HG02970 (cell line): ENCODE data around the gene ASCC1.
"Not testable (repeated sequence)": the region's sequence is repeated elsewhere in the genome, so short reads cannot be mapped to it uniquely, and the experiment has no call there.

Experiments used
- ATAC-seq: cut with Tn5 transposase; IDR thresholded peaks from one replicate; pipeline ENCODE4 v1.9.1; 2021; ENCODE audit warnings: mild to moderate bottlenecking, moderate library complexity, moderate number of reproducible peaks; ENCODE audit not compliant: unreplicated experiment, low FRiP score

ASCC1 gene

DNA sequence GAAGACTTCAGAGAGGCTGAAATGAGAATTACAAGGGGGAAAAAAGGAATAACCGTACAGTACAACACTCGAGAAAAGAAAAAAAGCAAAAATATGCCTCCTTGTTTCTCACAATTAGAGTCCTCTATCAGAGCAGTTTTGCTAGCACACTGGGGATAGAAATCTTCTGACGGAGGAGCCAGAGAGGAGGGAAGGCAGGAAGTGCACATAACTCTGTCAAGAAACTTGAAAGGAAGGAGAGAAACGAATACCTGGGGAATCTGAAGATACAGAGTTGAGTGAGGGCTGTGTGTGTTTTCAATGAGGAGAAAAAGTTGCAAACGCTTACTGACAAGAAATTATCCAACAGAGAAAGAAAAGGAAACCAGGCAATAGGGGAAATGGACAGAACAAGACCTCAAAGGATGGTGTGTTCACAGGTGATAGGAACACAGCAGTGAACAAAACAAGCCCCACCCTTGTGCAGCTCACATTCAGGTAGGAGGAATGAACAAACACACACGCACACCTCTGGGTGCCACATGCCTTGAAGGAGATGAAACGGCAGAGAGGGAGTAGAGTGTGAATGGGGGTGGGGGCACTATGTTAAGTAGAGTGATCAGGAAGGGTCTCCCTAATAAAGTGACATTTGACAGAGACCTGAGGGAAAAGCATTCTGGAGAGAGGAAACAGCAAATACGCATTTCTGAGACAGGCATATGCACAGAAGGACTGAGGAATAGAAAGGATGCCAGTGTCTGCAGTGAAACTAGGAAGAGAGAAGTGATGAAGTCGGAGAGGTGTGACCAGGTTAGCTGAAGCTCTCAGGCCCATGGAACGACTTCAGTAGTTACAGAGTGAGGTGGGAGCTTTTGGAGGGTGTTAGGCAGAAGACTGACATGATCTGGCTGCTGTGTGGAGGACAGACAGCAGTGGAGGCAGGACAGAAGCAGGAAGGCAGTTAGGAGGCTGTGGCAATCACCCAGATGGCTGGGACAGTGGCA is 81.0 kb downstream of the ASCC1 start:
- no peak for ATAC-seq

GRCh38 chr10:72133517-72133916 is 82.6 kb downstream of the ASCC1 start:
- ATAC-seq = peak; percentile 67

GRCh38 chr10:72132854-72133253 is 83.2 kb downstream of the ASCC1 start:
- no peak for ATAC-seq

DNA sequence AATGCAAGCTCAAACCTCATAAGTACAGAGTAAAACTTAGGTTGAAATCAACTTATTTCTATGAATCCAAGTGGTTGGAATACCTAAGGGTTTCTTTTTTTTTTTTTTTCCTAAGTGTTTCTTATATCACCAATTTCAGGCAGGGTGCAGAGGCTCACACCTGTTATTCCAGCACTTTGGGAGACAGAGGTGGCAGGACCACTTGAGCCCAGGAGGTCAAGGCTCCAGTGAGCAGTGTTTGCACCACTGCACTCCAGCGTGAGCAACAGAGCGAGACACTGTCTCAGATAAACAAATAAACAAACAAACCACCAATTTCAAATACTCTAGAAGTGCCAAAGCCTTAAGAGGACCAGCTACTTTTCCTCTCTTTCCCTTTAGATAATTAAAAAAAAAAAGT is 88.5 kb downstream of the ASCC1 start:
- no peak for ATAC-seq

DNA sequence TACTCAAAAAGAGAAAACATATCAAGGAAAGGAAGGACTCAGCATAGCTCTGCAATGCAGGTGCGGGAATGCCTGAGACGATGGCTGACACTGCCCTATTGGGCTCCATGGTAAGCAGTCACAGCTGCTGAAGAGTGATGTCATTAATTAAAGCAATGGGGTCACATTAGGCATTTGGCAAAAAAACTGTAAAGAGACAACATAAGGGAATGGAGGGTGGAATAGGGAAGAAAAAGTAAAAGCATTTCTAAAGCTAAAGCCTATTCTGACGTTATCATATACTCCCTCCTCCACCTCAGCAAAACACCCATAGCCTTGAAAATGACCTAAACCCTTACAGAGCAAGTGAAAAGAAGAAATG is 89.2 kb downstream of the ASCC1 start:
- no peak for ATAC-seq

GRCh38 chr10:72126184-72126871 is 89.7 kb downstream of the ASCC1 start:
- no peak for ATAC-seq

DNA sequence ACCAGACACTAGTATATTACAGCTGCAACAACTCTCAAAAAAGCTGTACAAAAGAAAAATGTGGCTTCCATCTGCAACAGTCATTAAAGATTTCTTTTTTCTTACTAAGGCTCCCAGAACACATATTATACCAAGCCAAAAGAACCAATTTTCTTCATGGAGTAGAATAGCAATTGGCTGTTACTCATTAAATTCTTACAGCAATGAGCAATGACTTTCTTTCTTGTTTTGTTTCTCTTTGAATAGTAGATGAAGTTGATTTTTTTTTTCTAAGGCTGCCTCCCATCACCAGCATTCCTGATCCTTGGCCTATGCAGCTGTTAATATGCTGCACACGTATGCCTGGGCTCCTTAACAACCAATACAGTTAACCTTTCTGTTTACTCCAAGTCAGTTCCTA is 91.1 kb downstream of the ASCC1 start:
- ATAC-seq = no peak

DNA sequence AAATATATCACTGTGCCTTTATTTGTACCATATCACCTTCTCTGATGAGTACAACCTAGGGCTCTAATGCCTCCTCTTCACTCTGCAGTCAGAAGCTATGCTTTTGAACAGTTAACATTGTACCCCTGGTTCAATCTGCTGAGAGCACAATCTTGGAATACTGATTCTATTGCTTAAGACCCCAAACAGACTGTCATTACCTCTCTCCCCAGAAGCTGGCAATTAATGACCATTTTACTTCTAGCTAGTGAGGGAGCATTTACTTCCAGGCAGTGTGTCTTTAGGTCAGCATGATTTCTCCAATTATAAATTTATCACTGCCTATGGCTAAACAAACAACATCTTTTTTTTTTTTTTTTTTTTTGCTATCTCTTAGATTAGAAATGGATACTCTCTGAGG is 91.7 kb downstream of the ASCC1 start:
- ATAC-seq = no peak

- no peak for ATAC-seq
Measured at GRCh38 chr10:72123616-72124015, 92.5 kb downstream of the ASCC1 start.

DNA sequence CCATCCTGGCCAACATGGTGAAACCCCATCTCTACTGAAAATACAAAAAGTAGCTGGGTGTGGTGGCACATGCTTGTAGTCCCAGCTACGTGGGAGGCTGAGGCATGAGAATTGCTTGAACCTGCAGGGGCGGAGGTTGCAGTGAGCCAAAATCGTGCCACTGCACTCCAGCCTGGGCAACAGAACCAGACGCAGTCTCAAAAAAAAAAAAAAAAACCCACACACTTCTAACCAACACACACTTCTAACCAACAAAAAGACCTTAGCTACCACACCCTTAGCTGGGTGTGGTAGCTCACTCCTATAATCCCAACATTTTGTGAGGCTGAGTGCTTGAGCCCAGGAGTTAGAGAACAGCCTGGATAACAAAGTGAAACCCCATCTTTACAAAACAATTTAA is 93.9 kb downstream of the ASCC1 start:
- no peak for ATAC-seq

DNA sequence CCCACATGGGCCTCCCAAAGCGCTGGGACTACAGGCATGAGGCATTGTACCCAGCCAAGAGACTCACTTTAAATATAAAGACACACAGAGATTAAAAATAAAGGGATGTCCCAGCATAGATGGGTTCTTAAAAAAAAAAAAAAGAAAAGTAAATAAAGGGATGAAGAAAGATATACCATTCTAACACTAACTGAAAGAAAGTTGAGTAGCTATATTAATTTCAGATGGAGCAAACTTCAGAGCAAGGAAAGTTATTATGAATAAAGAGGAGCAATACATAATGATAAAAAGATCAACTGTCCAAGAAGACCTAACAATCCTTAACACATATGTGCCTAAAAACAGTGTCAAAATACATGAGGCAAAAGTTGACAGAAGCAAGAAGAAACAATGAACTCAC is 94.7 kb downstream of the ASCC1 start:
- ATAC-seq = no peak

DNA sequence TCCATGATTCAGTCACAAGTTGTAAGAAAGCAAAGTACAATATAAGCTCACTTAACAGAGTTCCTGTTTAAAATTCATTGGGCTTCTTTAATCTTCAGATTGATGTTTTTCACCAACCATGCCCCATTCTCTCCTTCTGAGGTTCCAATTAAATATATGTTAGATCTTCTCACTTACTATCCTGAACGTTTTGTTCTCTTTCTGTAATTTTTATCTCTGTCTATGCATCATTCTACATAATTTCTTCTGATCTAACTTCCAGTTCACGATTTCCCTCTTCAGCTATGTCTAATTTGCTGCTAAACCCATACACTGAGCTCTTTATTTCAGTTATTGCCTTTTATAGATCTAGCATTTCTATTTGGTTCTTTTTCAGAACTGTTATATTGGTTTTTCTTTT is 99.7 kb downstream of the ASCC1 start:
- ATAC-seq = no peak

DNA sequence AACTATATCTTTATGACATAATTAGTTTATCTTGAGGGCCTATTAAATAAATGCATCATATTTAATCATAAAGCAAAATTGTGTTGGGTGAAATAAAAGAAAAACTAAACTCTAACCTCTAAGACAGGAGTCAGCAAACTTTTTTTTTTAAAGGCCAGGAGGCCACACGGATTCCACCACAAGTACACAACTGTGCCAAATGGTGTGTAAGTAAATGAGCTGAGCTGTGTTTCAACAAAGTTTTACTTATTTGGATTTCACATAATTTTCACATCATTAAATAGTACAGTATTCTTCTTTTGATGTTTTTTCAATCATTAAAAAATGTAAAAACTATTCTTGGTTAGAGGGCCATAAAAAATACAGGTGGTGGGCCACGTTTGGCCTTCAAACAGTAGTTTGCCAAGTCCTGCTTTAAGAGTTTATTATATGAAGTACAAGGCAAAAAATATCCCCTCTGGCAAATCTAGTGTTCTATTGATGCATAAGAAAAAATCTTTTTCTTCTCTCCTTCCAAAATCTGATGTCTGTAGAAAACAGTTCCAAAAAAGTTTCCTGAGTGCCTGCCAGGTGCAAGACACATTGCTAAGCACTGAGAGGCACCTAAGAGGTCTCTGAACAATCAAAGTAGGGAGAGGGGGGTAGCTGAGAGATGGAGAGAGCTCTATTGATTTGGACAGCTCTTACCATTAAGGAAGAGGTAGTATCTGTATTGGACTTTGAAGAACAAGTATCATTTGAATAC is 101.2 kb downstream of the ASCC1 start:
- no peak for ATAC-seq

- ATAC-seq = no peak
Measured at GRCh38 chr10:72110673-72111401, 105.2 kb downstream of the ASCC1 start.

GRCh38 chr10:72109636-72110157 is 106.4 kb downstream of the ASCC1 start:
- ATAC-seq = no peak

GRCh38 chr10:72108830-72109635 is 107.0 kb downstream of the ASCC1 start:
- ATAC-seq = no peak

- not testable (repeated sequence) for ATAC-seq
Measured at GRCh38 chr10:72108004-72108370, 108.1 kb downstream of the ASCC1 start.

DNA sequence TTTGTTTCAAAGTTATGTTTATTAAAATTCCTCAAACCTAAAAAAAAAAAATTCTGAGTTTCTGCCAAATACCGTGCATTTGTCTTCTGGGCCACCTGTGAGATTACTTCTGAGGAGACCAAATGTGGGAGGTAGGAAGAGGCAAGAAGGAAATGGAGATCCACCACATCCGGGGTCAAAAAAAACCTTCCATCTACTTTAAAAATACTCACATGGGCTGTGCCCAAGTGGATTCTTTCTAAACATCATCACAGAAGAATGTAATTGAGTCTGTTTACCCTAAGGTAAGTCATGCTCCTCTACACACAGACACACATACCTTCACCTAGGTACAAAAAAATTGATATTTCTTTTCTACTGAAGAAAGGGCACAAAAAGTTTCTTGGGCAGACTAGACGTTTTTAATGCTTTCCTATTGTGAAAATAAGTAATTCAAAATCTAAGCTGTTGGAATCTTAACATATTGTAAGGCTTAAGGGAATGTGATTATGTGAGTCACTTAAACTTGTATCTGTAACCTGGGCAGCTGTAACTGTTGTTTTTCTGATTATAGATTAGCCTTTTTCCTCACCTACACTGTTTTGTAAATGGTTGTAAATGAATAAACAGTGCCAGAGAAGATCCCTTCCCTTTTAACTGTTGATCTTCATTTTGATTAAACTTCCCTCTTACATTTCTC is 108.6 kb downstream of the ASCC1 start:
- no peak for ATAC-seq

DNA sequence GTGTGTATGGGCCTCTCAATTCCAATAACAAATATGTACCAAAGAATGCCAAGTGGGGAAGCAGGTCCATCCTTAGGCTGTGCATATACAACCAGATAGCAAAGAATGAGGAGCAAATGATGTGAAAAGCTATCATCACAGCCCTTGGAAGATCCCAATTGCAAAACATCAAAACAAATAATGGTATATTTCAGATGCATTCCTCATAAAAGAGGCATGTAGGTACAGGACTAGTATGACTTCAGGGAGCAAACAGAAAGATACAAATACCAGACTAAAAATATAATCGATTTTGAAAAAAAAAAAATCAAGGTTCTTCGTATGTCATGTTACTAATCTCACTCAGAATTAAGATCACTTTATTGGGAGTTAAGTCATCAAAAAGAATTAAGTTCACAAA is 109.2 kb downstream of the ASCC1 start:
- no peak for ATAC-seq
